K562 (cell line): ENCODE results near the gene ZNF705A. TPM values are rescaled to one million over a fixed set of nuclear protein-coding genes. Genes with fewer than 3 reads are reported as not detected.
A peak's percentile ranks its signal among the peaks of the same experiment; 100 is the strongest.
"Not testable (repeated sequence)": the region's sequence is repeated elsewhere in the genome, so short reads cannot be mapped to it uniquely, and the experiment has no call there.

ENCODE experiments used
- ATAC-seq: fragments of 200-7000 bp; cut with Tn5 transposase; 3 replicates; pipeline ENCODE4 v1.9.1; 2020; ENCODE audit warnings: moderate library complexity
- BruUV-seq: library from RNA; stranded (reverse); fragments of 400-500 nt; replicated peaks from 2 replicates; lab custom pipeline; 2021; lab: Mats Ljungman, UMichigan
- CTCF ChIA-PET: fragments of 300-600 bp; formaldehyde crosslinking; extraction: SDS; loops from one replicate; lab custom pipeline; 2021; ENCODE audit warnings: low intra/inter-chr PET ratio; lab: Yijun Ruan, JAX
- POLR2A ChIA-PET: fragments of 300-600, 350-650 bp; sonication (Branson Sonifier 250); formaldehyde crosslinking; extraction: SDS; loops from one replicate; lab custom pipeline; 2021; ENCODE audit warnings: antibody characterized with exemption, inconsistent platforms; lab: Yijun Ruan, JAX
- DNase-seq, 4 experiments: peaks; one replicate each; pipeline versions ENCODE4 v3.0.0 to v3.0.0-alpha.2; 2011 to 2018; ENCODE audit warnings: low spot score in 3 of 4, mixed read lengths in 3 of 4; ENCODE audit errors: extremely low read depth in 1 of 4
- FAIRE-seq: peaks from 2 replicates; lab custom pipeline; 2011; peaks lifted over from hg19 to GRCh38; lab: Jason Lieb, UNC
- H2AFZ ChIP-seq: 2 replicates; pipeline ENCODE4 v1.6.0; 2011; ENCODE audit warnings: low read depth, low read length, control low read depth, inconsistent platforms
- H3K27ac ChIP-seq: fragments of 200-600 bp; 3 replicates; pipeline ENCODE4 v1.8.0; 2011; ENCODE audit warnings: low read depth, mild to moderate bottlenecking, control low read depth, inconsistent platforms, low read length, moderate library complexity, mixed read lengths; ENCODE audit errors: extremely low read depth
- H3K27me3 ChIP-seq, 2 experiments: fragments of 300-600 bp in 1 of 2; 2 replicates in 1 of 2; 3 replicates in 1 of 2; pipeline versions ENCODE4 v1.6.0 to v1.8.0; 2011; ENCODE audit warnings: inconsistent platforms in 2 of 2, low read length in 2 of 2, mild to moderate bottlenecking in 1 of 2, mixed read lengths in 1 of 2, moderate library complexity in 1 of 2; ENCODE audit not compliant: control insufficient read depth in 2 of 2, insufficient read depth in 2 of 2
- H3K36me3 ChIP-seq: fragments of 300-600 bp; 3 replicates; pipeline ENCODE4 v1.8.0; 2011; ENCODE audit warnings: mild to moderate bottlenecking, low read length, inconsistent platforms; ENCODE audit not compliant: control insufficient read depth, insufficient read depth
- H3K4me1 ChIP-seq, 2 experiments: fragments of 200-600 bp in 1 of 2; replicated peaks in 1 of 2; 2 replicates in 1 of 2; 3 replicates in 1 of 2; pipeline versions ENCODE4 v1.5.1 to v1.8.0; 2011; ENCODE audit warnings: inconsistent platforms in 2 of 2, low read length in 2 of 2, mild to moderate bottlenecking in 1 of 2, mixed read lengths in 1 of 2, moderate library complexity in 1 of 2; ENCODE audit not compliant: control insufficient read depth in 2 of 2, insufficient read depth in 2 of 2
- H3K4me2 ChIP-seq: 2 replicates; pipeline ENCODE4 v1.6.1; 2011; ENCODE audit warnings: low read length, control low read depth, inconsistent platforms, mixed read lengths; ENCODE audit not compliant: insufficient read depth
- H3K4me3 ChIP-seq: fragments of 200-600 bp; sonication (generic), shearing (Covaris generic); 2 replicates; pipeline ENCODE4 v1.5.1; 2016; ENCODE audit warnings: control low read depth, inconsistent platforms
- H3K79me2 ChIP-seq: fragments of 200-600 bp; 3 replicates; pipeline ENCODE4 v1.8.0; 2011; ENCODE audit warnings: low read length, inconsistent platforms; ENCODE audit not compliant: control insufficient read depth, insufficient read depth
- H3K9ac ChIP-seq, 2 experiments: 2 replicates each; pipeline versions ENCODE4 v1.6.0 to v1.6.1; 2011; ENCODE audit warnings: low read depth in 2 of 2, low read length in 2 of 2, control low read depth in 1 of 2, inconsistent platforms in 1 of 2, mild to moderate bottlenecking in 1 of 2, mixed read lengths in 1 of 2; ENCODE audit not compliant: insufficient read depth in 1 of 2
- H3K9me1 ChIP-seq: one replicate; pipeline ENCODE4 v1.6.0; 2011; ENCODE audit warnings: inconsistent platforms, mild to moderate bottlenecking, low read length, moderate library complexity; ENCODE audit not compliant: control insufficient read depth, insufficient read depth
- H3K9me3 ChIP-seq: replicated peaks from 2 replicates; pipeline ENCODE4 v1.5.1; 2011; ENCODE audit warnings: low read depth, low read length, inconsistent platforms; ENCODE audit not compliant: control insufficient read depth, insufficient read depth
- H4K20me1 ChIP-seq: replicated peaks from 2 replicates; pipeline ENCODE4 v1.6.1; 2011; ENCODE audit warnings: low read length, inconsistent platforms, mixed read lengths; ENCODE audit not compliant: control insufficient read depth, insufficient read depth
- WGBS: fragments of 100-300 bp; shearing (Covaris generic); methylation state at CpG from one replicate; pipeline ENCODE4 v1.1.6; 2016; ENCODE audit warnings: low coverage, mixed read lengths; ENCODE audit not compliant: insufficient coverage; ENCODE audit errors: missing lambda C conversion rate; 5-methylcytosine and 5-hydroxymethylcytosine counted together
- in situ Hi-C: fragments of 300-500 bp; cut with MboI; formaldehyde crosslinking; loops from 4 replicates; pipeline ENCODE4 v1.15.0; 2018; ENCODE audit warnings: inconsistent platforms, mixed read lengths
- intact Hi-C: fragments of 100-400 bp; cut with micrococcal nuclease; formaldehyde crosslinking; loops from 2 replicates; pipeline ENCODE4 v1.14.2; 2022
- polyA plus RNA-seq, 8 experiments: library from polyadenylated mRNA; depleted of rRNA in 4 of 8; stranded (reverse) in 5 of 8; unstranded in 3 of 8; fragments of >200 nt; fragmentation: Nextera tagmentation in 2 of 8; fragmentation: Illumina TruSeq in 1 of 8; extraction: Ambion mirVana in 2 of 8; extraction: Trizol in 1 of 8; gene quantifications; 2 replicates each; pipeline versions ENCODE4 v1.2.1 to v1.2.3, GENCODE V29; 2011 to 2014; ENCODE audit warnings: inconsistent platforms in 1 of 8, missing spikeins in 1 of 8
- total RNA-seq, 7 experiments: library from RNA; depleted of rRNA in 6 of 7; stranded (reverse); fragments of >200 nt in 6 of 7; fragmentation: Illumina TruSeq in 2 of 7; extraction: Trizol in 2 of 7; gene quantifications; 2 replicates each; pipeline versions ENCODE4 v1.2.1 to v1.2.3, GENCODE V29; 2011 to 2021; ENCODE audit warnings: low replicate concordance in 1 of 7

ZNF705A gene
- total and polyA plus RNA-seq, 9 of the 15 experiments (the other 6 are each of a cell fraction or from before 2014, with no cell fraction given) = not detected

DNA sequence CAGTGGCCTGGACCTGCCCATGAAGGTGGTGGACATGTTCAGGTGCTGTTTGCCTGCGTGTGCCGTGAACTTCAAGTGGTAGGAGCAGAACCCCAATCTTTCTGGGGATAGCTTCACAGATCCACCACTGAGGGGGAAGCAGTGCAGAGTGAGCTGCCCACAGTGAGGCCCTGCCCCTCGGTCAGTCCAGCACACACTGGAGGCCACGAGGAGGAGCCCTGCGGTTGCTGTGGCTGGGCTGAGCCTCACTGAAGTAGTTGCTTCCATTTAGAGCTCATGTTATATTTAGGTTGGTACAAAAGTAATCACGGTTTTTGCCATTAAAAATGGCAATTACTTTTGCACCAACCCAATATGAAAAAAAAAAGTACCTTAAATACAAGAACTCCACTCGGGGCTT lies 72.7 kb downstream of the ZNF705A start:
- H3K36me3 ChIP-seq, H2AFZ ChIP-seq, H3K4me2 ChIP-seq, H3K27me3 ChIP-seq, H3K4me3 ChIP-seq, H3K79me2 ChIP-seq, H3K9me3 ChIP-seq, DNase-seq, FAIRE-seq, H4K20me1 ChIP-seq, intact Hi-C loops, CTCF ChIA-PET, ATAC-seq, H3K9me1 ChIP-seq, H3K27ac ChIP-seq: not testable (repeated sequence)
- POLR2A ChIA-PET = interaction anchor here (0.7 kb wide), 1 partner anchor 361 kb away, joined by 3 read pairs; no protein-coding TSS in a partner anchor
- in situ Hi-C loops = loop anchor here (5.0 kb wide), 1 partner anchor 127 kb away; no protein-coding TSS in a partner anchor
- peaks cover 2 to 16% of the 10 kb centered on the region in 2 experiments; a peak in 2 of 5 replicates for H3K4me1 ChIP-seq
- peak overlapping the region in 1 of 2 experiments; percentile 58; a peak in 1 of 4 replicates for H3K9ac ChIP-seq
- TSS peak; percentile 28 for BruUV-seq
- WGBS = 28% methylated on average over 4 of the region's 7 CpGs

Other genes with a start within 250 kb of the ZNF705A start
- gene SLC2A3, start 220.8 kb upstream of the ZNF705A start, total RNA-seq (2014; rRNA removed) = 64.0 and 67.3 TPM in 2 replicates
- 119 and 138 TPM in 2 replicates for gene SLC2A3, start 220.8 kb upstream of the ZNF705A start, total RNA-seq (2014; rRNA removed; fragmentation: Illumina TruSeq; extraction: Trizol)
- gene SLC2A3, start 220.8 kb upstream of the ZNF705A start, total RNA-seq (2015; rRNA removed; fragmentation: Illumina TruSeq; extraction: Trizol) = 78.9 and 86.3 TPM in 2 replicates
- gene SLC2A3, start 220.8 kb upstream of the ZNF705A start, total RNA-seq (2021) = 140 and 161 TPM in 2 replicates
- 296 and 491 TPM in 2 replicates for gene SLC2A3, start 220.8 kb upstream of the ZNF705A start, polyA plus RNA-seq (2011; rRNA removed)
- gene SLC2A3, start 220.8 kb upstream of the ZNF705A start, polyA plus RNA-seq (2014; fragmentation: Illumina TruSeq; extraction: Trizol) = 101 and 104 TPM in 2 replicates
- 100 to 1,000 TPM in 1 of 2 experiments, 10 to 100 TPM in 1; 93.4 to 129 TPM for gene SLC2A3, start 220.8 kb upstream of the ZNF705A start, polyA plus RNA-seq (2014; fragmentation: Nextera tagmentation; extraction: Ambion mirVana)
- gene SLC2A3, start 220.8 kb upstream of the ZNF705A start, polyA plus RNA-seq (2014; rRNA removed) = 97.9 and 98.7 TPM in 2 replicates
- gene FOXJ2, start 124.3 kb upstream of the ZNF705A start, total RNA-seq (2014; rRNA removed) = 2.9 and 4.0 TPM in 2 replicates
- gene FOXJ2, start 124.3 kb upstream of the ZNF705A start, total RNA-seq (2014; rRNA removed; fragmentation: Illumina TruSeq; extraction: Trizol) = 1.9 and 2.1 TPM in 2 replicates
- 2.4 and 2.5 TPM in 2 replicates for gene FOXJ2, start 124.3 kb upstream of the ZNF705A start, total RNA-seq (2015; rRNA removed; fragmentation: Illumina TruSeq; extraction: Trizol)
- 6.6 and 6.8 TPM in 2 replicates for gene FOXJ2, start 124.3 kb upstream of the ZNF705A start, total RNA-seq (2021)
- 2.3 and 3.2 TPM in 2 replicates for gene FOXJ2, start 124.3 kb upstream of the ZNF705A start, polyA plus RNA-seq (2011; rRNA removed)
- gene FOXJ2, start 124.3 kb upstream of the ZNF705A start, polyA plus RNA-seq (2014; fragmentation: Illumina TruSeq; extraction: Trizol) = 5.7 and 7.5 TPM in 2 replicates
- 1 to 10 TPM; 1.0 to 1.1 TPM for gene FOXJ2, start 124.3 kb upstream of the ZNF705A start, polyA plus RNA-seq (2014; fragmentation: Nextera tagmentation; extraction: Ambion mirVana)
- gene FOXJ2, start 124.3 kb upstream of the ZNF705A start, polyA plus RNA-seq (2014; rRNA removed) = 3.7 and 4.2 TPM in 2 replicates
- 2.2 and 2.5 TPM in 2 replicates for gene C3AR1, start 90.7 kb upstream of the ZNF705A start, total RNA-seq (2014; rRNA removed)
- gene C3AR1, start 90.7 kb upstream of the ZNF705A start, total RNA-seq (2014; rRNA removed; fragmentation: Illumina TruSeq; extraction: Trizol) = 3.7 and 3.8 TPM in 2 replicates
- 2.4 and 2.5 TPM in 2 replicates for gene C3AR1, start 90.7 kb upstream of the ZNF705A start, total RNA-seq (2015; rRNA removed; fragmentation: Illumina TruSeq; extraction: Trizol)
- gene C3AR1, start 90.7 kb upstream of the ZNF705A start, total RNA-seq (2021) = 3.5 and 3.9 TPM in 2 replicates
- 3.6 and 9.5 TPM in 2 replicates for gene C3AR1, start 90.7 kb upstream of the ZNF705A start, polyA plus RNA-seq (2011; rRNA removed)
- gene C3AR1, start 90.7 kb upstream of the ZNF705A start, polyA plus RNA-seq (2014; fragmentation: Illumina TruSeq; extraction: Trizol) = 7.0 and 7.2 TPM in 2 replicates
- gene C3AR1, start 90.7 kb upstream of the ZNF705A start, polyA plus RNA-seq (2014; fragmentation: Nextera tagmentation; extraction: Ambion mirVana) = 10 to 100 TPM; 11.5 to 12.9 TPM
- 4.7 and 5.3 TPM in 2 replicates for gene C3AR1, start 90.7 kb upstream of the ZNF705A start, polyA plus RNA-seq (2014; rRNA removed)
- gene NECAP1, start 74.7 kb upstream of the ZNF705A start, total RNA-seq (2014; rRNA removed) = 21.7 and 21.9 TPM in 2 replicates
- gene NECAP1, start 74.7 kb upstream of the ZNF705A start, total RNA-seq (2014; rRNA removed; fragmentation: Illumina TruSeq; extraction: Trizol) = 21.0 and 23.6 TPM in 2 replicates
- gene NECAP1, start 74.7 kb upstream of the ZNF705A start, total RNA-seq (2015; rRNA removed; fragmentation: Illumina TruSeq; extraction: Trizol) = 22.8 and 27.4 TPM in 2 replicates
- 18.9 and 21.7 TPM in 2 replicates for gene NECAP1, start 74.7 kb upstream of the ZNF705A start, total RNA-seq (2021)
- gene NECAP1, start 74.7 kb upstream of the ZNF705A start, polyA plus RNA-seq (2011; rRNA removed) = 19.1 and 20.9 TPM in 2 replicates
- gene NECAP1, start 74.7 kb upstream of the ZNF705A start, polyA plus RNA-seq (2014; fragmentation: Illumina TruSeq; extraction: Trizol) = 17.1 and 18.1 TPM in 2 replicates
- 10 to 100 TPM; 22.1 to 32.8 TPM for gene NECAP1, start 74.7 kb upstream of the ZNF705A start, polyA plus RNA-seq (2014; fragmentation: Nextera tagmentation; extraction: Ambion mirVana)
- gene NECAP1, start 74.7 kb upstream of the ZNF705A start, polyA plus RNA-seq (2014; rRNA removed) = 19.0 and 22.5 TPM in 2 replicates
- not detected in 2 replicates for gene CLEC4A, start 33.4 kb upstream of the ZNF705A start, total RNA-seq (2014; rRNA removed)
- gene CLEC4A, start 33.4 kb upstream of the ZNF705A start, total RNA-seq (2014; rRNA removed; fragmentation: Illumina TruSeq; extraction: Trizol) = not detected in 2 replicates
- not detected in 2 replicates for gene CLEC4A, start 33.4 kb upstream of the ZNF705A start, total RNA-seq (2015; rRNA removed; fragmentation: Illumina TruSeq; extraction: Trizol)
- gene CLEC4A, start 33.4 kb upstream of the ZNF705A start, total RNA-seq (2021) = 0.16 TPM in 1 of 2 replicates, not detected in the other
- gene CLEC4A, start 33.4 kb upstream of the ZNF705A start, polyA plus RNA-seq (2011; rRNA removed) = 0.20 and 0.46 TPM in 2 replicates
- not detected in 2 replicates for gene CLEC4A, start 33.4 kb upstream of the ZNF705A start, polyA plus RNA-seq (2014; fragmentation: Illumina TruSeq; extraction: Trizol)
- gene CLEC4A, start 33.4 kb upstream of the ZNF705A start, polyA plus RNA-seq (2014; fragmentation: Nextera tagmentation; extraction: Ambion mirVana) = under 1 TPM; 0.06 to 0.27 TPM
- not detected in 2 replicates for gene CLEC4A, start 33.4 kb upstream of the ZNF705A start, polyA plus RNA-seq (2014; rRNA removed)
- gene FAM90A1, start 70.6 kb downstream of the ZNF705A start, total RNA-seq (2014; rRNA removed) = 0.04 TPM in 1 of 2 replicates, not detected in the other
- not detected in 2 replicates for gene FAM90A1, start 70.6 kb downstream of the ZNF705A start, total RNA-seq (2014; rRNA removed; fragmentation: Illumina TruSeq; extraction: Trizol)
- 0.04 TPM in 1 of 2 replicates, not detected in the other for gene FAM90A1, start 70.6 kb downstream of the ZNF705A start, total RNA-seq (2015; rRNA removed; fragmentation: Illumina TruSeq; extraction: Trizol)
- 0.16 TPM in 1 of 2 replicates, not detected in the other for gene FAM90A1, start 70.6 kb downstream of the ZNF705A start, total RNA-seq (2021)
- gene FAM90A1, start 70.6 kb downstream of the ZNF705A start, polyA plus RNA-seq (2011; rRNA removed) = 0.03 and 0.11 TPM in 2 replicates
- gene FAM90A1, start 70.6 kb downstream of the ZNF705A start, polyA plus RNA-seq (2014; fragmentation: Illumina TruSeq; extraction: Trizol) = 0.07 and 0.25 TPM in 2 replicates
- gene FAM90A1, start 70.6 kb downstream of the ZNF705A start, polyA plus RNA-seq (2014; fragmentation: Nextera tagmentation; extraction: Ambion mirVana) = under 1 TPM in 1 of 2 experiments, not detected in 1; 0.01 TPM
- 0.32 TPM in 1 of 2 replicates, not detected in the other for gene FAM90A1, start 70.6 kb downstream of the ZNF705A start, polyA plus RNA-seq (2014; rRNA removed)